Measurements from ENCODE around the gene GOLGA3. TPM values are rescaled to one million over a fixed set of nuclear protein-coding genes. Genes with fewer than 3 reads are reported as not detected.
A peak's percentile ranks its signal among the peaks of the same experiment; 100 is the strongest.

GOLGA3 gene
- total and polyA plus RNA-seq, 9 of the 15 experiments (the other 6 are each of a cell fraction or from before 2014, with no cell fraction given), result 1.9 to 48.1 (median 18.4) TPM

DNA sequence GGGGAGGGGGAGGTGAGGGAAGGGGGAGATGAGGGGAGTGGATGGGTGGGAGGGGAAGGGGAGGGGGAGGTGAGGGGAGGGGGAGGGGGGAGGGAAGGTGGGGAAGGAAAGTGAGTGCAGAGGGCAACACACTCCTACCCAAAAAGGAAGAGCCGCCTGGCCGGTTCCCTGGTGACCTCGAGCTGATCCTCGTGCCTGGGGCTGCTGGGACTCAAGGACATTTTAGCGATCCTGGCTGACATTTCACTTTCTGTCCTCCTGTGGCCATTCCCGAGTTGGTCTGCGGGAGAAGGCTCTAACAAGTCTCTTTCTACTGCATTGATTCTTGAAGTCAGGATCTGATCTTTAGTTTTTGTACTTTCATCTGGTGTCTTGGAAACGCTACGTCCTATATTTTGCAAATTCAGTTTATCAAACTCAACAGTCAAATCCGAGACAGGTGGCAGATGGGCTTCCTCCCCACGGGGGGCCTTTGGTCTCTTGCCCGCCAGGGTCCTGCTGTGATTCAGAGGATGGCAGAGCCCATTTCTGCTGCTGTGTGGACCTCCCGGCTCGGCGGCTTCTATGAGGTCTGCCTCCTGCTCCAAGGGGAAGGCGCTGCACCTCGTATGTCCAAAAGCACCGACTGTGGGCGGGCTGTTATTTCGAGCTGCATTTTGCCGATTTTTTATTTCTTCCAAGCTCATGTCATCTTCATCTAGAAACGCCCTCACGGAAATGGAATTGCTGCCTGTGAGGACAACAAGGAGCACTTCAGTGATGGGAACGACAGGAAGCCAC, 98.9 kb downstream of the GOLGA3 start:
- peaks cover 95% of the 10 kb centered on the region for H3K36me3 ChIP-seq (ENCODE audit: control insufficient read depth, insufficient read depth, low read length)

More for the DNA sequence above, 98.9 kb downstream of the GOLGA3 start:
- Histone ChIP-seq H2AFZ (ENCODE audit: low read depth, low read length) (no peak overlapping the region), H3K27me3 (ENCODE audit: control insufficient read depth in 2 of 2, insufficient read depth in 2 of 2, low read length in 2 of 2) (no peaks in the 10 kb centered on the region), H3K9me3 (replicated peaks; ENCODE audit: control insufficient read depth, insufficient read depth, low read depth, low read length) (peaks cover 6% of the 10 kb centered on the region; the same call in 1 of the 2 replicates), H3K9me1 (ENCODE audit: control insufficient read depth, insufficient read depth, low read length) (no peaks in the 10 kb centered on the region), H3K4me3 (no peak overlapping the region), H3K4me1 (replicated peaks in 1 of 2; ENCODE audit: control insufficient read depth in 2 of 2, insufficient read depth in 2 of 2, low read length in 2 of 2) (peaks cover 0 to 7% of the 10 kb centered on the region in 2 experiments; a peak in 1 of 5 replicates), H4K20me1 (replicated peaks; ENCODE audit: control insufficient read depth, insufficient read depth, low read length) (no peaks in the 10 kb centered on the region; the same call in 1 of the 2 replicates), H3K4me2 (ENCODE audit: insufficient read depth, low read length) (no peak overlapping the region), H3K9ac (ENCODE audit: insufficient read depth in 1 of 2, low read depth in 2 of 2, low read length in 2 of 2) (no peak overlapping the region), H3K79me2 (ENCODE audit: control insufficient read depth, insufficient read depth, low read length) (no peaks in the 10 kb centered on the region), H3K27ac (ENCODE audit: extremely low read depth, low read depth, low read length) (no peak overlapping the region)
- no peak for DNase-seq (ENCODE audit: extremely low read depth in 1 of 4, low spot score in 3 of 4)
- FAIRE-seq, result no peak
- ChIA-PET POLR2A (interaction anchor here (0.9 to 1.0 kb wide), 2 partner anchors 9 kb away, joined by 3 to 4 read pairs; no protein-coding TSS in a partner anchor), CTCF (ENCODE audit: low intra/inter-chr PET ratio) (no interaction called here)
- ATAC-seq, result no peak
- 89% methylated on average over 15 of the region's 24 CpGs for WGBS (ENCODE audit: insufficient coverage, low coverage, missing lambda C conversion rate)
- in situ Hi-C loops (cut with MboI), result no loop called here
- intact Hi-C loops (cut with micrococcal nuclease), result no loop called here
- TF ChIP-seq POLR2G (IDR thresholded peaks at IDR 0.05; ENCODE audit: low read depth, low read length) (peak; percentile 40; the same call in 1 of the 2 replicates), PCBP1 (IDR thresholded peaks at IDR 0.05; ENCODE audit: low read depth, low read length, poor library complexity, severe bottlenecking) (peak; percentile 67), ZC3H8 (IDR thresholded peaks at IDR 0.05) (no peak)
- TF ChIP-seq, protein P1, sequence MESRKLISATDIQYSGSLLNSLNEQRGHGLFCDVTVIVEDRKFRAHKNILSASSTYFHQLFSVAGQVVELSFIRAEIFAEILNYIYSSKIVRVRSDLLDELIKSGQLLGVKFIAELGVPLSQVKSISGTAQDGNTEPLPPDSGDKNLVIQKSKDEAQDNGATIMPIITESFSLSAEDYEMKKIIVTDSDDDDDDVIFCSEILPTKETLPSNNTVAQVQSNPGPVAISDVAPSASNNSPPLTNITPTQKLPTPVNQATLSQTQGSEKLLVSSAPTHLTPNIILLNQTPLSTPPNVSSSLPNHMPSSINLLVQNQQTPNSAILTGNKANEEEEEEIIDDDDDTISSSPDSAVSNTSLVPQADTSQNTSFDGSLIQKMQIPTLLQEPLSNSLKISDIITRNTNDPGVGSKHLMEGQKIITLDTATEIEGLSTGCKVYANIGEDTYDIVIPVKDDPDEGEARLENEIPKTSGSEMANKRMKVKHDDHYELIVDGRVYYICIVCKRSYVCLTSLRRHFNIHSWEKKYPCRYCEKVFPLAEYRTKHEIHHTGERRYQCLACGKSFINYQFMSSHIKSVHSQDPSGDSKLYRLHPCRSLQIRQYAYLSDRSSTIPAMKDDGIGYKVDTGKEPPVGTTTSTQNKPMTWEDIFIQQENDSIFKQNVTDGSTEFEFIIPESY (CRISPR knock-in tag; IDR thresholded peaks at IDR 0.05), result peak; percentile 82
- TF ChIP-seq, protein P2, sequence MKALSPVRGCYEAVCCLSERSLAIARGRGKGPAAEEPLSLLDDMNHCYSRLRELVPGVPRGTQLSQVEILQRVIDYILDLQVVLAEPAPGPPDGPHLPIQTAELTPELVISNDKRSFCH (CRISPR knock-in tag; IDR thresholded peaks at IDR 0.05), result no peak
- TF ChIP-seq, protein P2 (tag; IDR thresholded peaks at IDR 0.05), result no peak
- BruUV-seq (replicated peaks), result no TSS peak
